Stimulated activated naive CD8-positive, alpha-beta T cell treated with anti-CD3 and anti-CD28 coated beads, Interleukin-15, amount 100 ng/mL, for 72 hours (primary cell): Measurements from ENCODE around the gene TXNDC16.

Experiments
- ATAC-seq: fragments of 150-1000 bp; cut with Tn5 transposase; 2 replicates; pipeline ENCODE4 v1.10.0; 2021; ENCODE audit warnings: mild to moderate bottlenecking, moderate library complexity
- DNase-seq, 2 donors: peaks; one replicate each; pipeline ENCODE4 v3.0.0; 2021 to 2022
- H3K27ac Mint-ChIP-seq, 2 donors: one replicate each; pipeline ENCODE4 v1.8.0; 2022; ENCODE audit warnings: mild to moderate bottlenecking in 2 of 2, mixed read lengths in 2 of 2, moderate library complexity in 2 of 2
- H3K27me3 Mint-ChIP-seq: one replicate; pipeline ENCODE4 v1.8.0; 2022; ENCODE audit warnings: mixed read lengths
- H3K4me1 Mint-ChIP-seq: one replicate; pipeline ENCODE4 v1.8.0; 2022; ENCODE audit warnings: mild to moderate bottlenecking, mixed read lengths
- H3K4me3 Mint-ChIP-seq, 2 donors: one replicate each; pipeline ENCODE4 v1.8.0; 2022; ENCODE audit warnings: mild to moderate bottlenecking in 2 of 2, mixed read lengths in 2 of 2, moderate library complexity in 1 of 2
- H3K9me3 Mint-ChIP-seq, 2 donors: one replicate each; pipeline ENCODE4 v1.8.0; 2022; ENCODE audit warnings: mixed read lengths in 2 of 2

Gene TXNDC16

DNA sequence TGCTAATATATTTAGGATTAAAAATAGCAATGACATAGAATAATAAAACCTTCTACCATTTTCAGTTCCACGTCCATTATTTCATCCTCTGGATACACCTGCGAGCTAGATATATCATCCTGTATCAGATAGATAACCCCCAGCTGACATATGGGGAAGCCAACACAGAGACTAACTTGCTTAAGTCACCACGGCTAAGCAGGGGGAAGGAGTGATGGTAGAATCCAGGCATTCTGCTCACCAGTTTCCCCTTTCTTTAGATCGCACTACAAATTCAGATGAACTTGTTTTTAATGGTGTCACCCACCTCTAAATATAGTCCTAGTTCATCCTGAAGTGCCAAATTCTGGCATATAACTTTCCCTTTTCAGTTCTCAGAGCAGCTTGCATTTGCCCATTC, 110.1 kb downstream of the TXNDC16 start:
- Mint-ChIP-seq H3K9me3 (peaks cover 0 to under 1% of the 10 kb centered on the region in 2 donors), H3K27me3 (no peaks in the 10 kb centered on the region), H3K4me1 (no peaks in the 10 kb centered on the region), H3K4me3 (no peak overlapping the region), H3K27ac (no peak overlapping the region)
- DNase-seq (no peak), ATAC-seq (no peak)

DNA sequence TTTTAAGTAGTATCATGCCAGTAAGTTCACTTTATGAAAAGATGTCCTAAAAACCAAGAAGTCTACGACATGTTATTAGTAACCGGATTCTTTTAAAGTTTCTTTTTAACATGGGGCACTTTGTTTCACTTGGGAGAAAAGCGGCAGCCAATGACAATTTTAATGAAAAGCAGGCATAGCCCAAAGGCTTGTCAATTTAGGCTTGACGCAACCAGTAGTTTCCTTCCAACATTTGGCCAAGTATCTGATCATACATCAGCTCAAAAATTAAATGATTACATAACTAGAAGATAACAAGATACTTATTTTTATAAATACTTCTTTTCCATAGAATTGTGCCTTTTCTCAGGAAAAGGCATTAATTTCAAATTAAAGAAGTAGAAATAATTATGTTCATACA, 112.8 kb downstream of the TXNDC16 start:
- no peak for ATAC-seq
- DNase-seq = no peak
- Mint-ChIP-seq H3K9me3 (no peaks in the 10 kb centered on the region), H3K27ac (no peak overlapping the region), H3K27me3 (no peaks in the 10 kb centered on the region), H3K4me1 (no peaks in the 10 kb centered on the region), H3K4me3 (no peak overlapping the region)

DNA sequence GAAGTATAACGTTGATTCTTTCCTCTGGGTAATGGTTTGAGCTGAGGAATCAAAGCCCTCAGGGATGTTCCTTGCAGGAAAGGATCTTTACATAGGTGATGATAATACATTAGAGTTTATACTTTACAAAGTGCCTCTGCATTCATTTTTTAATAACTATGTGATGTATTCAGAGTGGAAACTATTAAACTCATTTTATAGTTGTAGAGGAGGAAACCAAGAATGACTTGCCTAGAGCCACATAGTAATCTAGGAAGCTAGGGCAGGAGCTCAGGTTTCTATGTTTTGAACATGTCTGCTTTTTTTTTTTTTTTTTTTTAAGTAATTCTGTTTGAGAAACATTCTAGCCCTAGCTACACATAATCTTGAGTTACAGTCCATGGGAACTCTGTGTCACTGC, 117.3 kb downstream of the TXNDC16 start:
- no peaks in the 10 kb centered on the region for H3K9me3 Mint-ChIP-seq
- DNase-seq (no peak), ATAC-seq (no peak)
- H3K27ac Mint-ChIP-seq = no peak overlapping the region
- no peaks in the 10 kb centered on the region for H3K27me3 Mint-ChIP-seq
- no peaks in the 10 kb centered on the region for H3K4me1 Mint-ChIP-seq
- no peak overlapping the region for H3K4me3 Mint-ChIP-seq

DNA sequence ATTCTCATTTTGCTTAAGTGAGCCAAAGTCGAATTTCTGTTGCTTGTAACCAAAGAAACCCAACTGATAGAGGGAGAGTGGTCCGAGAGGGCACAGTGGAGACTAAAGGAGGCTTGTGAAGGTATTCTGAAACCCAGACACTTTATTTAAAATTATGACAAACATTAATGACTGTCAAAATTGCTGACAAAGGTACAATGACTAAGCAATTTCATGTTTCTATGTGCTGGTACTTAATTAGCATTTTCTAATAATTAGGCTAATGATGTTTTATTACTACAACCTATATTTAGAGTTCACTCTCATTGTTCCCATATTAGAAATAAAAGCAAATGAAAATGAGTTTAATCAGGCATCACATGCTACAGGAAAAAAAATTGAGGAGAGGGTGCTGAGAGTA, 121.8 kb downstream of the TXNDC16 start:
- Mint-ChIP-seq H3K4me3 (no peak overlapping the region), H3K4me1 (peaks cover 12% of the 10 kb centered on the region), H3K9me3 (no peaks in the 10 kb centered on the region), H3K27me3 (no peaks in the 10 kb centered on the region), H3K27ac (no peak overlapping the region)
- ATAC-seq (no peak), DNase-seq (no peak)

DNA sequence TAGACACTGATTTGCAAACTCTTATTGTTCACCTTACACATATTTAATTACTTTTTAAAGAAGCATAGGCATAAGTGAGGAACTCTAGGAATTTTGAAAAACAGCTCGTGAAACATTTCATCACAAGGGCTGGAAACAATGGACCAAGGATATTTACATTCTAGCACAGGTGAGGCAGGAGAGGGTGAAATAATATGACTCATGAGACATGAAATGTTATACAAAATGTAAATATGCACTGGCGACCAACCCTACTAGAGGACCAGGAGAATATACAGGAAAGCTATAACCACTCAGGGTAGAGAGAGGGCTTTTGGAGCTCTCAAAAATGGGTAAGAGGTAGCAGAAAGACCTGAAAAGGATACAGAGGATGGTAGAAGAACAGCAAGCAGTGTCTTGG, 122.9 kb downstream of the TXNDC16 start:
- DNase-seq (no peak), ATAC-seq (no peak)
- no peaks in the 10 kb centered on the region for H3K9me3 Mint-ChIP-seq
- no peaks in the 10 kb centered on the region for H3K27me3 Mint-ChIP-seq
- no peak overlapping the region for H3K4me3 Mint-ChIP-seq
- H3K4me1 Mint-ChIP-seq = peaks cover 12% of the 10 kb centered on the region
- no peak overlapping the region for H3K27ac Mint-ChIP-seq

DNA sequence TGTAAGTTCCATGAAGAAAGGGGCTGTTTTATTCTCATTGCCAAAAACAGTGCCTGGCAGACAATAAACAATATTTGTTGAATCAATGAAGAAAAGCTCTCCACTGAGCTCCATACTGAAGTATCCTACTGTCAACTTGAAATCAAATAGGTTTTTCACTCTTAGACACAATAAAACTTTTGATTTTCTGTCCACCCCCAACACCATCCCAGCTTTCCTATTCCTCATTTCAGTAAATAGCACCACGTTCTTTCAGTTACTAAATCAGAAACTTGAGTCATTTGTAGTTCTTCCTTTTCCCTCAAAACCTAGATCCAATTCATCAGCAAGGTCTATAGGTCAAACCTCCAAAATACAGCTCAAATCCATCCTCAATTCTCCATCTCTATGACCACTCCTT, 124.8 kb downstream of the TXNDC16 start:
- ATAC-seq = no peak
- H3K27ac Mint-ChIP-seq = no peak overlapping the region
- DNase-seq = no peak
- H3K4me3 Mint-ChIP-seq = no peak overlapping the region
- no peaks in the 10 kb centered on the region for H3K9me3 Mint-ChIP-seq
- H3K4me1 Mint-ChIP-seq = peaks cover 12% of the 10 kb centered on the region
- H3K27me3 Mint-ChIP-seq = no peaks in the 10 kb centered on the region

DNA sequence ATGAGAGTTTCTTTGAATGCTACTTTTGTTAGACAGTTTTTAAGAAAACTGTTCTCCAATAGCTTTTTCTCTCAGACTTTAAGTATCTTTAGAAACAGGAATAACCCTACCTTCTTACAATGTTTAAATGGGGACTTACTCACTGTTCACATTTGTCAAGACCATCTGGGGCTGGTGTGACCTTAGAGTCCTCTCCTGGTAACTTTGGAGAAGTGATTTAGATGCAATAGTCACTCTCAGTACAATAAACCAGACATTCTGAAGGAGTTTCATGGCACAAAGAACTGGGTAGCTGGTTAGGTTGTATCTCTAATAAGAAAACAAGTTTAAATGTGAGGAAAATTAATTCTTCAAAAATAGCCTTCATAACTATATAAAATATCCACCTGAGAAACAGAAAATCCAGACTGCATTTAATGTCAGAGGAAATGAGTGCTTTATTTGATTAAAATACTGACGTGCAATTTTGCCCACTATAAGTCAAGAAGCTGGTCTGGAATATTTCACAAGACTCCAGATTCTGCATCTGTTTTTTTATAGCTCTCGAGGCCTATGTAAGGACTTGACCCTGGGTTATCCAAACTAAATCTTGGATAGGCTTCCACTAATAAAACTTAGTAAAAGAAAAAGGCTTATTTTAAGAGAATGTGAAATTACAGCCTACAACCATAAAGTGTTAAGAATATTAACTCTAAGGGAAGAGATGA, 129.5 kb downstream of the TXNDC16 start:
- no peaks in the 10 kb centered on the region for H3K27me3 Mint-ChIP-seq
- no peaks in the 10 kb centered on the region for H3K9me3 Mint-ChIP-seq
- ATAC-seq (no peak), DNase-seq (no peak)
- H3K27ac Mint-ChIP-seq = no peak overlapping the region
- H3K4me1 Mint-ChIP-seq = peaks cover 19% of the 10 kb centered on the region
- no peak overlapping the region for H3K4me3 Mint-ChIP-seq

DNA sequence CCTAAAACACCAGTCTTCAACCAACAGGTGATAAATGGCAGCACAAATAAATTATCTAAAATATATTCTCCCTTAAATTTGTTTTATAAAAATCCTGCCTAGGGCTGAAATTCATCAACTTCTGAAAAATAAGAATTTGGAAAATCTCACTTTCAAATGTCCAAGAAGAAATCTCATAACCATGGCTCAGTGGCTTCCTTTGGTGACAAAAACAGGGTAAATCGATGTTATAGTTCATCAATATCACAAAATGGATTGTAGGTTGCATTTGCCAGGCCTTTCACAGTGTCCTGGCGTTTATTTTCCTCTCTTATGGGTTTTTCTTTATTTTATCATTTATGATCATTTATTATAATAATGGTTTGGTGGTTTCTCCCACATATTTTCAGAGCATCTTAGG, 135.2 kb downstream of the TXNDC16 start:
- Mint-ChIP-seq H3K9me3 (no peaks in the 10 kb centered on the region), H3K4me1 (peaks cover 45% of the 10 kb centered on the region), H3K4me3 (no peak overlapping the region), H3K27ac (no peak overlapping the region), H3K27me3 (no peaks in the 10 kb centered on the region)
- no peak for ATAC-seq
- no peak for DNase-seq

DNA sequence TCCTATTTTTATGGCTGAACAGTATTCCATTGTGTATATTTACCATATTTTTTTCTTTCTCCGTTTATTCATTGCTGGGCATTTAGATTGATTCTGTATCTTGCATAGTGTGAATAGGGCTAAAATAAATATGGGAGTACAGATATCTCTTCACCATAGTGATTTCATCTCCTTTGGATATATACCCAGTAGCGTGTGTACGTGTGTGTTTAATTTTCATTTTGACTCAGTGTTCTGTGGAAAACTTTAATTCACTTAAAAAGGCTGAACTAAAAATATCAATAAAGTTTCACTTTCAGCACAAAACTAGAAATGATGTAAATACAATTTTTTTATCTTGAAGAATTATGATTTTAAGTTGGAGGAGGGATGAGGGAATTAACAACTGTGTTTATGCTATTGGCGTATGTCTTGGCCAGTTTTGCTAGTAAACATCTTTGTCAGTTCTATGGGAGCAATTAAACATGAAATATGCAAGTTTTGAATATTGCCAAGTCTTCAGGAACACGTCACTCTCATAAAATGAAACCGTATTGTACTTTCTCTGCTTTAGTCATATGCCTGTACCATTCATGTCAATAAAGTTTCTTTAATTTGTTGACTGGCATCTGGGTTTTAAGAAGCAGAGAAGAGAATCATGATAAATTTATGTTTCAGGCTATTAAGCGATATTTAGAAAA, 138.4 kb downstream of the TXNDC16 start:
- H3K27me3 Mint-ChIP-seq = no peaks in the 10 kb centered on the region
- no peaks in the 10 kb centered on the region for H3K9me3 Mint-ChIP-seq
- H3K27ac Mint-ChIP-seq = peak overlapping the region; percentile 97 to 98
- ATAC-seq = peak; percentile 93
- peak overlapping the region; percentile 57 to 74 for H3K4me3 Mint-ChIP-seq
- DNase-seq = no peak
- peaks cover 47% of the 10 kb centered on the region for H3K4me1 Mint-ChIP-seq

DNA sequence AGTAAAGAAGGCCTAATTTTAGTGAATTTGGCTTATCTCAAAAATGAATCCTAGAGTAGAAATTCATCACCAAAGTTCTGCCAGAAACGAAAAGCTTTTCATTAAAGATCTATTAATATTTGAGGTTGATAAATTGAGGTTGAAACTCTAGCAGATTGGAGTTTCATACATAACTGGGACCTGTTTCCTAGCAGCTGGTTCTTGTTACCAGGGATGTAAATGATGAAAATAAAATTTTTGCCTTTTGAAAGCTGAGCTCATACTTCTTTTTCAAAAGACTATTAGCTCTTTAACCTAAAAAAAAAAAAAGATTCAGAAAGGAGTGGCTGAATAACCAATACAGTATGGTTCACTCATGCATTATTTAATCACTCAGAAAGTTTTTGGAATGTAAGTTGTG, 139.9 kb downstream of the TXNDC16 start:
- Mint-ChIP-seq H3K27ac (peak overlapping the region in 1 of 2 donors; percentile 30), H3K9me3 (no peaks in the 10 kb centered on the region), H3K4me1 (peaks cover 39% of the 10 kb centered on the region), H3K4me3 (no peak overlapping the region), H3K27me3 (no peaks in the 10 kb centered on the region)
- DNase-seq = no peak
- ATAC-seq = no peak

DNA sequence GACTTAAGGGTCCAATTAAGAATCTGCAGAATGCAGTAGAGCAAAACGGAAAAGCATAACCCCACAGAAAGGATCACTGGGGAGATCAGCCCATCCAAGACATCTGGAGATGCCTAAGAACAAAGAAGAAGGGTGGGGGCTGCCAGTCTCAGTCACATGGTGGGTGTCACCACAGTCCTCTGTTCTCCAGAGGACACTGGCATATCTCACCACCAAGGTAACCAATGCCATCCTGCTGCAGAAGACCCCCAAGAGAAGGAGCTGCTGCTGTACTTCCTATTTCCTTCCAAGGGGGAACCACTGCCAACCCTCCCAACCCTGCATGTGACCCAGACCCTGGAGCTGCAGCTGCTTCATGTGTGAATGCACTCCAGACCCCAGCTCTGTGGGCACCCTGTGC, 147.0 kb downstream of the TXNDC16 start:
- ATAC-seq (no peak), DNase-seq (no peak)
- H3K4me3 Mint-ChIP-seq = no peak overlapping the region
- H3K27me3 Mint-ChIP-seq = peaks cover 12% of the 10 kb centered on the region
- peaks cover 7% of the 10 kb centered on the region in 2 donors for H3K9me3 Mint-ChIP-seq
- H3K4me1 Mint-ChIP-seq = peaks cover 52% of the 10 kb centered on the region
- H3K27ac Mint-ChIP-seq = no peak overlapping the region

DNA sequence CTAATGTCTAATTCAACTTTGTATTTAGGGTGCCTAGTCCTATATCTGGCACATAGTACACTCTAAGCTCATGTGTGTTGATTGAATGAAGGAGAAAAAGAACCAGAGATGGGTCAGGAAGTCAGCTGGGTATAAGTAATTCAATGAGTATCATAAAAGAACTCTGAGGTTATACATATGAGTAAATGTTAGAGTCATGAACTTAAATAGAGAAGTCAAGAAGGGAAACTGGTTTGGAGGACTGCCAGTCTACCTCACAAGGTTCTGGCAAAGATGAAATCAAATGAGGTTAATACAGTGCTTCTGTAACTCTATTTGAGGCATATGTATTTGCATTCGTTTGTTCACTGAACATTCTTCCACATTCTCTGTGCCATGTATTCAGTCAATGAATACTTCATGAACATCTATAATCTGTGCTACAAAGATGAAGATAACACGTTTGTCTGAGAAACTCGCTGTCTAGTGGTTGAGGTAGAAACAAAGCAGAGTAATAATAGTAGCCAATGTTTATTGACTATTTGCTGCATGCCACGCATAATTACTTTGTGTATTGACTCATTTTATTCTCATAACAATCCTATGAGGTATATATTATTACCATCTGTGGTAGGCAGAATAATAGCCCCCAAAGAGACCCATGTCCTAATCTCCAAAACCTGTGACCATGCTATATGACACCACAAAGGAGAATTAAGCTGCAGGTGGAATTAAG, 149.3 kb downstream of the TXNDC16 start:
- H3K27me3 Mint-ChIP-seq = peaks cover 12% of the 10 kb centered on the region
- H3K4me3 Mint-ChIP-seq = peak overlapping the region in 1 of 2 donors; percentile 35
- ATAC-seq = peak; percentile 95
- H3K4me1 Mint-ChIP-seq = peaks cover 60% of the 10 kb centered on the region
- H3K27ac Mint-ChIP-seq = no peak overlapping the region
- DNase-seq = peak; percentile 23 to 41
- H3K9me3 Mint-ChIP-seq = peaks cover 7% of the 10 kb centered on the region in 2 donors

DNA sequence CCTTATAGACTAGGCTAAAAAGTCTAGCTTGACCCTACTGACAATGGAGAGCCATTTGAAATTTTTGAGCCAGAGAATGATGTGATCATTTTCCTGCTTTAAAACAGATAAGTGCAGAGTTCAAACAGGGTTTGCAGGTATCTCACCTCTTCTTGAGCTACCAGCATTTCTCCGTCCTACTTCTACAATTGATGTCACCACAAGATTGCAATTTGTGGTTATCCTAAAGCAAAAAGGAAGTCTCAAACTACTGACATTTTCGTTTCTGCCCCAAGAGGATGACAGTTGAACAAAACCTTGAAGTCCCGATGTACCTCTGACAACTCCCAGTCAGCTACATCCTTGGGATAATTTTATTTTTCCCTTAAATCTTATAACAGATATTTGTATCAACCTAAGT, 151.5 kb downstream of the TXNDC16 start:
- peaks cover 61% of the 10 kb centered on the region for H3K4me1 Mint-ChIP-seq
- ATAC-seq (peak; percentile 16), DNase-seq (no peak)
- peak overlapping the region in 1 of 2 donors; percentile 27 for H3K4me3 Mint-ChIP-seq
- H3K27ac Mint-ChIP-seq = no peak overlapping the region
- H3K9me3 Mint-ChIP-seq = peaks cover 15 to 17% of the 10 kb centered on the region in 2 donors
- peaks cover 12% of the 10 kb centered on the region for H3K27me3 Mint-ChIP-seq

DNA sequence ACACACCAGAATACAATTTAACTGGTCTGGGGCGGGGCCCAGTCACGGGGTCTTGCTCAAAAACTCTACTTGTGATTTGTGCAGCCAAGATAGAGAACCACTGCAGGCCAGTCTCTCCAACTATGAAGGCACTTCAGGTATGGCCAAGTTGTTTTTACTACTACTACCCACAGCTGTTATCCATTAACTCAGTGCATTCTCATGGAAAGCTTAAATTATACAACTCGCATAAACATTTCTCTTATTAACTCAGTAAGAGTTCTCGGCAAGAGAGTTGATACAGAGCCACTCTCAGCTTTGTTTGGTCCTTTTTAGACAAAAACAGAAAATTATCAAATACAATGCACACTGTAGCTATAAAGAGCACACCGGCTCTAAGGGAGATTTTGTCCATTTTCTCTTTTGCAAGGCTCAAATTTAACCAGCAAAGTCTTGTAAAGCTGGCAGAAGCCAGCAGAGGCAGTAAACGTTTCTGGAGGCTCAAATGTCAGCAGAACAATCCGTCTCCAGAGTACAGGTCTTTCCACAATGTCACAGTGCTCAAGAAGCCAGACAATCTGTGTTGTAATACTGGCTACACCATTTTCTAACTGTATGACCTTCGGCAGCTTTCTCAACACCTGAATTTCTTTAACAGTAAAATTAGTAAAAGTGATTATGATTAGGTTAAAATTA, 152.2 kb downstream of the TXNDC16 start:
- H3K27ac Mint-ChIP-seq = no peak overlapping the region
- H3K9me3 Mint-ChIP-seq = peaks cover 17 to 25% of the 10 kb centered on the region in 2 donors
- no peak for ATAC-seq
- H3K27me3 Mint-ChIP-seq = peaks cover 12% of the 10 kb centered on the region
- peaks cover 58% of the 10 kb centered on the region for H3K4me1 Mint-ChIP-seq
- no peak for DNase-seq
- H3K4me3 Mint-ChIP-seq = no peak overlapping the region

DNA sequence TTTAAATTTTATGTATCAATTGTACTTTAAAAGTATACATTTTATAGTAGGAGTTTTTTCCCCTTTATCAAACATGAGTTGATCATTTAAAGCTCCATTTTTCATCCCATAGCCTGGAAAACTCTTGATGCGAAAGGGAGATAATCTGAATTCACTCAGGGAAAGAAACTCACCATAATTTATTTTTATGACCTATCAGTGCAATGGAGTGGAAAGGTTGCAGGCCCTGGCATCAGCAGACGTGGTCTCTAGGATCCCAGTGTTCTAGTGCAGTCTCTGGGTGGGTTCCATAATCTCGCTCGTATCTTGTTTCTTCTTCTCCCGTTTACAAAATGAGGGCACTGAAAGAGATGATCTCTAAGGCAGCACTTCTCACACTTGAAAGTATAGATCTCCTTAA, 153.2 kb downstream of the TXNDC16 start:
- Mint-ChIP-seq H3K27ac (no peak overlapping the region), H3K4me1 (peaks cover 55% of the 10 kb centered on the region)
- no peak for DNase-seq

DNA sequence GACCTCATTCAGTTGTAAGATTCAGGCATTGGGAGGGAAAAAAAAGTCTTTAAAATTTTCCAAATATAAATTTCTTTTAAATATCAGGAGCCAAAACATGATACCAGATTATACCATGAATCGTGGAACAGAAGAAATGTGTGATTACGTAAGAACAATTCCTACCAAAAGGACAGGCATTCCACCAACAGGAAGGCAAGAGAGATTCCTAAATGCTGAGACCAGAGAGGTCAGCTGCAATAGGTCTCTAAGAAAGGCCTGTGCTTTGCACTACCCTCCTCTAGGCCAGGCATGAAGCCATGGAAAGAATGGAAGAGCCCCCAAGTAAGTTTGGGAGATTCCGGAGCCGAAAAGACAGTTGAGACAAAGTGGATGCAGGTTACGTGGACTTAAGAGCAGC, 154.5 kb downstream of the TXNDC16 start:
- H3K27ac Mint-ChIP-seq = no peak overlapping the region
- H3K27me3 Mint-ChIP-seq = no peaks in the 10 kb centered on the region
- H3K9me3 Mint-ChIP-seq = peaks cover 12 to 21% of the 10 kb centered on the region in 2 donors
- no peak overlapping the region for H3K4me3 Mint-ChIP-seq
- ATAC-seq (no peak), DNase-seq (no peak)
- peaks cover 44% of the 10 kb centered on the region for H3K4me1 Mint-ChIP-seq

More for the DNA sequence above, 153.2 kb downstream of the TXNDC16 start:
- no peak for ATAC-seq
- H3K27me3 Mint-ChIP-seq = peaks cover 3% of the 10 kb centered on the region
- peaks cover 14 to 21% of the 10 kb centered on the region in 2 donors for H3K9me3 Mint-ChIP-seq
- H3K4me3 Mint-ChIP-seq = no peak overlapping the region
